GM20431 (cell line): ENCODE measurements around the gene FAM131B.
"Not testable (repeated sequence)": the region's sequence is repeated elsewhere in the genome, so short reads cannot be mapped to it uniquely, and the experiment has no call there.

ENCODE experiments used
- in situ Hi-C: fragments of 300-500 bp; cut with MseI, MboI; formaldehyde crosslinking; loops from one replicate; pipeline ENCODE4 v1.15.0; 2020; ENCODE audit warnings: low sequenced_read_pairs; ENCODE audit not compliant: unreplicated experiment

FAM131B gene

GRCh38 chr7:143396182-143396581 is 33.7 kb upstream of the FAM131B start:
- in situ Hi-C loops: no loop called here

- in situ Hi-C loops: no loop called here
Observed at GRCh38 chr7:143395187-143396149, 33.0 kb upstream of the FAM131B start.

GRCh38 chr7:143394777-143395176 is 32.3 kb upstream of the FAM131B start:
- in situ Hi-C loops: no loop called here

- in situ Hi-C loops: no loop called here
Observed at GRCh38 chr7:143394068-143394467, 31.6 kb upstream of the FAM131B start.

GRCh38 chr7:143393267-143394041 is 30.9 kb upstream of the FAM131B start:
- in situ Hi-C loops: no loop called here

GRCh38 chr7:143392875-143393266 is 30.4 kb upstream of the FAM131B start:
- in situ Hi-C loops: no loop called here

GRCh38 chr7:143392427-143392826 is 29.9 kb upstream of the FAM131B start:
- in situ Hi-C loops: not testable (repeated sequence)

GRCh38 chr7:143391462-143392404 is 29.2 kb upstream of the FAM131B start:
- in situ Hi-C loops: no loop called here

- in situ Hi-C loops: no loop called here
Observed at GRCh38 chr7:143390773-143391317, 28.3 kb upstream of the FAM131B start.

GRCh38 chr7:143390104-143390772 is 27.7 kb upstream of the FAM131B start:
- in situ Hi-C loops: no loop called here

- in situ Hi-C loops: no loop called here
Observed at GRCh38 chr7:143389316-143390103, 27.0 kb upstream of the FAM131B start.

- in situ Hi-C loops: no loop called here
Observed at GRCh38 chr7:143388491-143389101, 26.1 kb upstream of the FAM131B start.

GRCh38 chr7:143388051-143388450 is 25.5 kb upstream of the FAM131B start:
- in situ Hi-C loops: no loop called here

GRCh38 chr7:143387156-143387975 is 24.9 kb upstream of the FAM131B start:
- in situ Hi-C loops: no loop called here

- in situ Hi-C loops: no loop called here
Observed at GRCh38 chr7:143385891-143386781, 23.6 kb upstream of the FAM131B start.
